ENCODE measurements around the gene SLC16A5. TPM values are rescaled to one million over a fixed set of nuclear protein-coding genes. Genes with fewer than 3 reads are reported as not detected.
A peak's percentile ranks its signal among the peaks of the same experiment; 100 is the strongest.

Gene SLC16A5
- total and polyA plus RNA-seq, 9 donors: 4.4 to 12.7 (median 8.2) TPM

DNA sequence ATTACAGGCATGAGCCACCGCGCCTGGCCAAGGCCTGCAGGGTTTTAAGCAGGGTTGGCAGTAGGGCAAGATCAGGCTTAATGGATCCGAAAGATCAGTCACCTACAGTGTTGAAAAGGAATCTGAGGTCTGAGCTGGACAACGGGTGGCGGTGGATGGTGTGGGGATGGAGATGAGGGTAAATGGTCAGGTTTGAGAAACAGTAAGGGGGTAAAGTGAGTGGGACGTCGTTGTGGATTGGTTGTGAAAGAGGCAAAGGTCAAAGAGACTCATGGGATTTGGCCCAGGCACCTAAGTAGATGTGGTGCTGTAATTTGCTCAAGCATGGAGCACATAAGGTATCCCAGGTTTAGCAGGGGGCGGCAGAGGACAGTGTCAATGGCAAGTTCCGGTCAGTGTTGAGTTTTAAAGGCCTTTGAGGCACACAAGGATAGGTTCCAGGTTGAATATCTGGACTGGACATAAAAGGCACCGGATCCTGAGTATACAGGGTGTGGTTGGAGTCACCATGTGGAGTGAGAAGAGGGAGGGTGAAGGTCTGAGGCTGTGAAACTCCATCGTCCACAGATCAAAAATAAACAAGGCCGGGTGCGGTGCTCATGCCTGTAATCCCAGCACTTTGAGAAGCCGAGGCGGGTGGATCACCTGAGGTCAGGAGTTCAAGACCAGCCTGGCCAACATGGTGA is 1.1 kb upstream of the SLC16A5 start:
- Histone ChIP-seq H3K4me3 (ENCODE audit: low read length) (no peak overlapping the region), H3K9me3 (replicated peaks; ENCODE audit: control insufficient read depth, low read depth, low read length) (no peaks in the 10 kb centered on the region), H3K4me1 (ENCODE audit: control insufficient read depth, insufficient read depth, low read length) (peaks cover 37% of the 10 kb centered on the region), H3K27ac (ENCODE audit: low read length) (no peak overlapping the region), H3K27me3 (ENCODE audit: control insufficient read depth, insufficient read depth, low read length) (no peaks in the 10 kb centered on the region), H3K36me3 (ENCODE audit: control insufficient read depth, insufficient read depth, low read length) (no peaks in the 10 kb centered on the region)
- WGBS (ENCODE audit: insufficient coverage): 81% methylated on average over 12 of the region's 15 CpGs
- DNase-seq: no peak

DNA sequence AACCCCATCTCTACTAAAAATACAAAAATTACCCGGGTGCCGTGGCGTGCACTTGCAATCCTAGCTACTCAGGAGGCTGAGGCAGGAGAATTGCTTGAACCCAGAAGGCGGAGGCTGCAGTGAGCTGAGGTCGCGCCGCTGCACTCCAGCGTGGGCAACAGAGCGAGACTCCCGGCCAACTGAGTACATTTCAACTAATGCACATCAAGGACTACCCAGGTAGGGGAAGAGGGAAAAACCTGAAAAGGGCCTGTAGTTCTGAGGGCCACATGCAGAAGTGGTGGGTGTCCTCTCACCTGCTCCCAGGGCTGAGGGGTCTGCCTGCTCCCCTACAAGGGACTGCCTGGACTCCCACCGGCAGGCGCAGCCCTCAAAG is 584 bp upstream of the SLC16A5 start:
- peak overlapping the region; percentile 88 for H3K27ac ChIP-seq (ENCODE audit: low read length)
- 76% methylated on average over 5 of the region's 12 CpGs for WGBS (ENCODE audit: insufficient coverage)
- H3K36me3 ChIP-seq (ENCODE audit: control insufficient read depth, insufficient read depth, low read length): no peaks in the 10 kb centered on the region
- no peak for DNase-seq
- no peaks in the 10 kb centered on the region for H3K9me3 ChIP-seq (replicated peaks; ENCODE audit: control insufficient read depth, low read depth, low read length)
- H3K4me1 ChIP-seq (ENCODE audit: control insufficient read depth, insufficient read depth, low read length): peaks cover 40% of the 10 kb centered on the region
- peak overlapping the region; percentile 69 for H3K4me3 ChIP-seq (ENCODE audit: low read length)
- no peaks in the 10 kb centered on the region for H3K27me3 ChIP-seq (ENCODE audit: control insufficient read depth, insufficient read depth, low read length)

DNA sequence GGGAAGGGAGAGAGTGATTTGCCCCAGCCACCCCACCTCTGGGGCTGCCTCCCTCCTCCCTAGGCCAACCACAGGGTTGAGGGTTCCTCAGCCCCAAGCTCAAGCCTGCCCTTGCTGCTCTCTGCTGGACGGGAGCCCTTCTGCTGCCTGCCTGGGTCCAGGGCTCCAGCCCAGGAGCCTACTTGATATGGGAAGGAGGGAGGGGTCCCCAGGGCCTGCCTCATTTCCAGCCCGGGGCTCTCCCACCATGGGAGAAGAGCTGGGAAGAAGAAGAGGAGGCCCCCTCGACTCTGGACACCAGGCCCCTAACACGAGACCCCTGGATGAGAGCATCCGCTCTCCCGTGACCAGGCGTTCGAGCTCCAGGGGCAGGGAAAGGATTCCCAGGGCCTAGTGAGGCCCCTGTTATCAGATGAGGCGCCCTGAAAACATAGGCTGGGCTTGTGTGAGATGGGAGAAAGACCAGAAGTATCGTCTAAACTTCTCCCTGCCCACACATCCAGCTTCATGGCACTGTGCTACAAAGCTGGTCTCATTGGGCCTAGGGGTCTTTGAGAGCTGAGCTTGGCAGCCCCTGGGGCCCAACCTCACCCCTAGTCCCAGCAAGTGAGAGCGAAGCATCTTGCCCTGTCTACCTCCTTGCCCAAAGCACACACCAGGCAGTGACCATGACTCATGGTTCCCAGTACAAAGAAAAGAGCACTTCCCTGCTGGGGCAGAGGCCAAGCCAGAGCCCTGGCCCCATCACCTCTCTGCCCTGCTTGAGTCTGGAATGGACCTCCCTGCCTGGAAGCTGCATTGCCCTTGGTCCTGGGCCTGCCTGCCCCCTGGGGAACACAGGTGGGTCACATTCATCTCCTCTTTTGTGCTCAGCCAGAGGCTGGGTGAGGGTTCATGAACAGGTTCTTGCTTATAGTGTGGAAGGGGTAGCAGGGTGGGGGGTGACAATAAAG is 987 bp downstream of the SLC16A5 start:
- Histone ChIP-seq H3K27me3 (ENCODE audit: control insufficient read depth, insufficient read depth, low read length) (no peaks in the 10 kb centered on the region), H3K9me3 (replicated peaks; ENCODE audit: control insufficient read depth, low read depth, low read length) (no peaks in the 10 kb centered on the region), H3K36me3 (ENCODE audit: control insufficient read depth, insufficient read depth, low read length) (peaks cover 1% of the 10 kb centered on the region), H3K27ac (ENCODE audit: low read length) (peak overlapping the region; percentile 88), H3K4me1 (ENCODE audit: control insufficient read depth, insufficient read depth, low read length) (peaks cover 44% of the 10 kb centered on the region), H3K4me3 (ENCODE audit: low read length) (peak overlapping the region; percentile 69)
- DNase-seq: no peak
- 67% methylated on average over 4 of the region's 11 CpGs for WGBS (ENCODE audit: insufficient coverage)

DNA sequence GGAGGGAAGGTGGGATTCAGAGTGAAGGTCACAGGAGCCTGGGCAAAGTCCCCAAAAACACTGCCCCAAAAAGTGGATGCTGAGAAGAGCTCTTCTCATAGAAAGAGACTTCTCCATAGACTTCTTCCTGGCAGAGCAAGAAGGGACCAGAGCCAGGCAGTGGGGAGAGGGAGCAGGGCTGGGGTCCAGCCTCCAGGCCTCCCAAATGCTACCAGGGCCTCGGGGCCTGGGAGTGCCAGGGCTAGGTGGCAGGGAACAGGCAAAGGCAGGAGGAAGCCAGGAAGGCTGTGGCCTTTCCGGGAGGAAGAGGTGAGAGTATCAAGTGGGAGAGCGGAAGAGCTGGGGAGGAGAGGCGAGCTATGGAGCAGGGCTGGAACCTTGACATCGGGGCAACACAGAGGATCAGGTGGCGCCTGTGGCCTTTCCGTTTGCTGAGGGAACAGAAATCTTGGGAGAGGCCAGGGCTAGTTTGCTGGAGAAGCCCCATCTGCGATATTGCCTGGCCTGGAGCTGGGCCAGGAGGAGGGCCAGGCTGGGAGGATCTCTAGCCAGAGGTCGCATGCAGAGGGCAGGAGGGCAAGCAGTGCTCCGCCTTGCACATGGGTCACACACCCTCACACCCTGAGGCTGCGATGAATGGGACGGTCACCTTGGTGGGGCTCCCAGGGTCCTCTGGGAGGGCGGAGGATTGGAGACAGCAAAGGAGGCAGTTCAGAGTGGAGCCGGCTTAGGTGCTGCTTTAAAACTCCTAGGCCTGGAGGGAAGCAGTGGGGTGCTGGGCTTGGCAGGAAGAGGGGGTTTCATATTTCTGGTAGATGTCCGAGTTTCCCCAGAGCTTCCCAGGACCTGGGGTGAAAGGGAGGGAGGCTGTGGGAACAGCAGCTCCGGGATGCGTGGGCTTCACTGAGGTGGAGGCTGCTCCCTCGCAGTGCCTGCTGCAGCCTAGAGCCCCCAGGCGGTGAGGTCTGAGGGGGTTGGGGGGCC is 3.4 kb downstream of the SLC16A5 start:
- Histone ChIP-seq H3K4me3 (ENCODE audit: low read length) (no peak overlapping the region), H3K27me3 (ENCODE audit: control insufficient read depth, insufficient read depth, low read length) (no peaks in the 10 kb centered on the region), H3K27ac (ENCODE audit: low read length) (peak overlapping the region; percentile 25), H3K9me3 (replicated peaks; ENCODE audit: control insufficient read depth, low read depth, low read length) (no peaks in the 10 kb centered on the region), H3K4me1 (ENCODE audit: control insufficient read depth, insufficient read depth, low read length) (peaks cover 44% of the 10 kb centered on the region), H3K36me3 (ENCODE audit: control insufficient read depth, insufficient read depth, low read length) (peaks cover 2% of the 10 kb centered on the region)
- 29% methylated on average over 19 of the region's 19 CpGs for WGBS (ENCODE audit: insufficient coverage)
- DNase-seq: no peak

DNA sequence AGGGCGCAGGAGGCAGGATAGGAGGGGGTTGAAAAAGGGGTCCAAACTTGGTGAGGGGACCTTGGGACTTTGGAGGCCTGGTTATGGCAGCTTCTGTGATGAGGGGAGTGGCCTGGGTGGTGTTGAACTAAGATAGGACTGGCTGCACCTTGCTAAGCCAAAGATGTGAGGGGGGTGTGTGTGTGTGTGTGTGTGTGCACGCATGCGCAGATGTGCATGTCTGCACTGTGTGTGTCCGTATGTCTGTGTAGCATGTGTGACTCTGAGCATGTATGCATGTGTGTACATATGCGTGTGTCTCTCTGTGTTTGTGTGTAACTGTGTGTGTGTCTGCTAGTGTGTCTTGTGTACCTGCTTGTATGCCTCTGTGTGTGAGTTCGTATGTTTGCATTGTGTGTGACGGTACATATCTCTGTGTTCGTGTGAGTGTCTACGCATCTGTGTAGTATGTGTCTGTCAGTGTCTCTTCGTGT is 4.1 kb downstream of the SLC16A5 start:
- Histone ChIP-seq H3K36me3 (ENCODE audit: control insufficient read depth, insufficient read depth, low read length) (peaks cover 2% of the 10 kb centered on the region), H3K9me3 (replicated peaks; ENCODE audit: control insufficient read depth, low read depth, low read length) (no peaks in the 10 kb centered on the region), H3K27me3 (ENCODE audit: control insufficient read depth, insufficient read depth, low read length) (no peaks in the 10 kb centered on the region), H3K4me1 (ENCODE audit: control insufficient read depth, insufficient read depth, low read length) (peaks cover 40% of the 10 kb centered on the region), H3K27ac (ENCODE audit: low read length) (no peak overlapping the region), H3K4me3 (ENCODE audit: low read length) (no peak overlapping the region)
- WGBS (ENCODE audit: insufficient coverage): 58% methylated on average over 6 of the region's 10 CpGs
- DNase-seq: no peak

DNA sequence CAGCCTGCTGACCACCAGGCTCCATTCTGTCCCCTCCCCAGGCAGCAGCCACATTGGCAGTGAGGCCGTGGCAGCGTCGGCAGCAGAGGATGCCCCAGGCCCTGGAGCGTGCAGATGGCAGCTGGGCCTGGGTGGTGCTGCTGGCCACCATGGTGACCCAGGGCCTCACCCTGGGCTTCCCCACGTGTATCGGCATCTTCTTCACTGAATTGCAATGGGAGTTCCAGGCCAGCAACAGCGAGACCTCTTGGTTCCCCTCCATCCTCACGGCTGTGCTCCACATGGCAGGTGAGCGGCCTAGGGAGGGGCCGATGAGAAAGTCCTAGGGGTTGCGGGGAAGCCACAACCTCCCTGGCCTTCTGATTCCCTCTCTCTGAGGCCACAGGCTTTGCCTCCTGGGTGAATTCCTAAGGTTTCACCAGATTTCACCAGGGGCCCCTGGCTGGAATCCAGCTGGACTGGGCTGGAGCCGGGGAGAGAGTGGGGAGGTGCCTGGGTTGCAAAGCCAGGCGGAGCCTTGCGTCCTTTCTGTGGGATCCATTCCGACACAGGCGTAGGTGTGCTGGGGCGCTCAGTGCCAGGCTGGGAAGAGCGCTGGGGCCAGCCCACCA is 5.9 kb downstream of the SLC16A5 start:
- Histone ChIP-seq H3K27me3 (ENCODE audit: control insufficient read depth, insufficient read depth, low read length) (no peaks in the 10 kb centered on the region), H3K27ac (ENCODE audit: low read length) (no peak overlapping the region), H3K4me1 (ENCODE audit: control insufficient read depth, insufficient read depth, low read length) (peaks cover 26% of the 10 kb centered on the region), H3K4me3 (ENCODE audit: low read length) (no peak overlapping the region), H3K9me3 (replicated peaks; ENCODE audit: control insufficient read depth, low read depth, low read length) (no peaks in the 10 kb centered on the region), H3K36me3 (ENCODE audit: control insufficient read depth, insufficient read depth, low read length) (peaks cover 2% of the 10 kb centered on the region)
- WGBS (ENCODE audit: insufficient coverage): 80% methylated on average over 18 of the region's 18 CpGs
- DNase-seq: no peak

DNA sequence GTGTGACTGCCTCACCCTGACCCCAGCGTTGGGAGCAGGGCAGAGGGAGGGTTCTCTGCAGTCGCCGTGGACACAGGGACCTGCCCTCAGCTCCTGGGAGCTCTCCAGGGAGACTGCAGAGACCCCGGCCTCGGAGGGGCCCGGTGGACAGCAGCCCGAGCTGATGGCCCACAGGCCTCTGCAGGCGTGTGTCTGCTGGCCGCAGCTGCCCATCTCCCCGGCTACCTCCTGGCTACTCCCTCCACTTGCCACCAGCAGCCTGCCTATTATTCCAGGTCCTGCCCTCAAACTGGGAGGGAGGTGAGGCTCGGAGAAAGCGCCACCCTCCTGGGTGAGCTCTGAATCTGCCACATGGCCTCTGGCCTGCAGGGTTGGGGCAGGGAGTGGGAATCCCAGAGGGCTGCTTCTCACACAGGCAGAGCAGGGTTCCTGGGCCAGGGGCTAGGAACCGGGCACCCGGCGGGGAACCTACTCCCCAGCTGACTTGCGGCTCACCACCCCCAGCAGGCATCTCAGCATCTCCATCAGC is 7.2 kb downstream of the SLC16A5 start:
- 53% methylated on average over 4 of the region's 16 CpGs for WGBS (ENCODE audit: insufficient coverage)
- H3K27ac ChIP-seq (ENCODE audit: low read length): no peak overlapping the region
- H3K4me1 ChIP-seq (ENCODE audit: control insufficient read depth, insufficient read depth, low read length): peaks cover 18% of the 10 kb centered on the region
- DNase-seq: no peak
- H3K27me3 ChIP-seq (ENCODE audit: control insufficient read depth, insufficient read depth, low read length): no peaks in the 10 kb centered on the region
- H3K4me3 ChIP-seq (ENCODE audit: low read length): no peak overlapping the region
- H3K36me3 ChIP-seq (ENCODE audit: control insufficient read depth, insufficient read depth, low read length): peaks cover 9% of the 10 kb centered on the region
- no peaks in the 10 kb centered on the region for H3K9me3 ChIP-seq (replicated peaks; ENCODE audit: control insufficient read depth, low read depth, low read length)

DNA sequence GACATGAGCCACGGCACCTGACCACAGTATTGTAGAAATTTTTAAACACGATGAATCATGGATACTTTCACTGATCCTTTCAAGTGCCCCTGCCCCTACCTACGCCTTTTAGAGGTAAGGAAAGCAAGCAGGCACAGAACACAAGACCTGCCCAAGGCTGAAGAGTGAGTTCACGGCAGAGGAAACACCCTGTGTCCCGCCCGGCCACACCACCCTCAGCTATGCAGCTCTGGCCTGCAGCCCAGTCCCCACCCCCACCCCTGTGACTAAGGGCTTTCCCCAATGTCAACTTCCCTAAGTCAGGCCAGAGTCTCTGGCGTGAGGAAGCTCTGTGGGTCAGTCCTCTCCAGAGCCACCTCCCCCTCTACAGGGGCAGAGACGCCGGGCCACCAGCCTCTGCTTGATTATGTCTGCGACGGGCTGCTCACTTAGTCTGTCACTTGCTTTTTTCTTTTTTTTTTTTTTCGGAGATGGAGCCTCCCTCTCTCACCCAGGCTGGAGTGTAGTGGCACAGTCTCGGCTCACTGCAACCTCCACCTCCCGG is 8.4 kb downstream of the SLC16A5 start:
- H3K4me1 ChIP-seq (ENCODE audit: control insufficient read depth, insufficient read depth, low read length): peaks cover 12% of the 10 kb centered on the region
- 77% methylated on average over 4 of the region's 14 CpGs for WGBS (ENCODE audit: insufficient coverage)

DNA sequence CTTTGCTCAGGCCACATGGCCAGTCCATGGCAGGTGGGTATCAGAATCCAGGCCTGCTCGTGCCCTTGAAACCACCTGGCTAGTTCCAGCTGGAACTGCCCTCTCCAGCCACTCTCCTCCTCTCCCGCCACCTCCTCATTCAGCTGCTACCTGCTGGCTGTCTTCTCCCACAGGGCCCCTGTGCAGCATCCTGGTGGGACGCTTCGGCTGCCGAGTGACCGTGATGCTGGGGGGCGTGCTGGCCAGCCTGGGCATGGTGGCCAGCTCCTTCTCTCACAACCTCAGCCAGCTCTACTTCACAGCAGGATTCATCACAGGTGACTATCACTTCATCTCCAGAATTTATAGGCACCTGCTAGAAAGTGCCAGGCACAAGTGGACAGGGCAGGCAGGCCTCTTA is 10.1 kb downstream of the SLC16A5 start:
- no peak overlapping the region for H3K27ac ChIP-seq (ENCODE audit: low read length)
- H3K36me3 ChIP-seq (ENCODE audit: control insufficient read depth, insufficient read depth, low read length): peaks cover 18% of the 10 kb centered on the region
- DNase-seq: no peak
- peaks cover 5% of the 10 kb centered on the region for H3K4me1 ChIP-seq (ENCODE audit: control insufficient read depth, insufficient read depth, low read length)
- WGBS (ENCODE audit: insufficient coverage): 96% methylated on average over 7 of the region's 7 CpGs
- no peaks in the 10 kb centered on the region for H3K9me3 ChIP-seq (replicated peaks; ENCODE audit: control insufficient read depth, low read depth, low read length)
- no peak overlapping the region for H3K4me3 ChIP-seq (ENCODE audit: low read length)
- H3K27me3 ChIP-seq (ENCODE audit: control insufficient read depth, insufficient read depth, low read length): no peaks in the 10 kb centered on the region

More for the DNA sequence above, 8.4 kb downstream of the SLC16A5 start:
- DNase-seq: peak; percentile 73
- Histone ChIP-seq H3K36me3 (ENCODE audit: control insufficient read depth, insufficient read depth, low read length) (peaks cover 18% of the 10 kb centered on the region), H3K27me3 (ENCODE audit: control insufficient read depth, insufficient read depth, low read length) (no peaks in the 10 kb centered on the region), H3K4me3 (ENCODE audit: low read length) (no peak overlapping the region), H3K9me3 (replicated peaks; ENCODE audit: control insufficient read depth, low read depth, low read length) (no peaks in the 10 kb centered on the region), H3K27ac (ENCODE audit: low read length) (no peak overlapping the region)

Data from muscle of leg (tissue), 11 donors.